ENCODE measurements around the gene DOCK3.
"Not testable (repeated sequence)": the region's sequence is repeated elsewhere in the genome, so short reads cannot be mapped to it uniquely, and the experiment has no call there.

The DOCK3 gene

DNA sequence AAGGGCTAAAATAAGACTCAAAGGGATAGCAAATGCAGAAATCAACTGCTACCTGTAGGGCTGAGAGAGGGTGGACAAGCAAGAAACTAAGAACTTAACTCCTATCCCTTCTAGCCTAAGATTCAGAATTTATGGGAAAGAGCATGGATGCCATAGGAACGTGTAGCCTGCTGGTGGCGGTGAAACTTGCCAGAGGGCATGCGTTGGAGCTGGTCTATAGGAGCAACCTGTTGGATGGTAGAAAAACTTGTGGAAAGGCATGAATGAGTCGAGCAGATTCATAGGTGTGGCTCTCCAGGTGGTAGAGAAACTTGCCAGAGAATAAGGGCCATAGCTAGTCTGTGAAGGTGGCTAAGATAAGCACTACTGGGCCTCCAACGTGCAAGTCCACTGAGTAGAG is 137.2 kb downstream of the DOCK3 start:
- no peak for DNase-seq

DNA sequence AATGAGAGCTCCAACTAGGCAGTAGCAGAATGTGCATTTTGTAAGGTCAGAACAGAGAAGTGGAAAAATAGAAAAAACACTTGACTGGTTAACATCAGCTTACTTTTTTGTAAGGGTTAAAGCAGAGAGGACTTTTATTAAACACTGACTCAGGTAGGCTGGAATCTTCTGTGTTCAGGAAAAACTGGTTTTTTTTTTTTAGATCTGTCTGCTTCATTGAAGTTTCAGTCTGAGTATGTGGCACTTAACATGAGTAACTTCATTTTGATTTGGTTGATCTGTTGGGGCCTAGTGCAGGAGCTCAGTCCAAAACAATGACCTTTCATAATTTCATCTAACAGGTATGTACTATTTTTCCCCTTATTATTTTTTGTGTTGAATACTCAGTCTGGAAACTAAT is 141.1 kb downstream of the DOCK3 start:
- DNase-seq = no peak

DNA sequence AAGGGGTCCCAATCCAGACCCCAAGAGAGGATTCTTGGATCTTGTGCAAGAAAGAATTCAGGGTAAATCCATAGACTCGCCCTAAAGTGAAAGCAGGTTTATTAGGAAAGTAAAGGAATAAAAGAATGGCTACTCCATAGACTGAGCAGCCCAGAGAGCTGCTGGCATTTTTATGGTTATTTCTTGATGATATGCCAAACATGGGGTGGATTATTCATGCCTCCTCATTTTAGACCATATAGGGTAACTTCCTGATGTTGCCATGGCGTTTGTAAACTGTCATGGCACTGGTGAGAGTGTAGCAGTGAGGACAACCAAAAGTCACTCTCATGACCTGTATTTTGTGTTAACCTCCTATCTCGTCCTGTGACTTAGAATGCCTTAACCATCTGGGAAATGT is 142.2 kb downstream of the DOCK3 start:
- DNase-seq = no peak

DNA sequence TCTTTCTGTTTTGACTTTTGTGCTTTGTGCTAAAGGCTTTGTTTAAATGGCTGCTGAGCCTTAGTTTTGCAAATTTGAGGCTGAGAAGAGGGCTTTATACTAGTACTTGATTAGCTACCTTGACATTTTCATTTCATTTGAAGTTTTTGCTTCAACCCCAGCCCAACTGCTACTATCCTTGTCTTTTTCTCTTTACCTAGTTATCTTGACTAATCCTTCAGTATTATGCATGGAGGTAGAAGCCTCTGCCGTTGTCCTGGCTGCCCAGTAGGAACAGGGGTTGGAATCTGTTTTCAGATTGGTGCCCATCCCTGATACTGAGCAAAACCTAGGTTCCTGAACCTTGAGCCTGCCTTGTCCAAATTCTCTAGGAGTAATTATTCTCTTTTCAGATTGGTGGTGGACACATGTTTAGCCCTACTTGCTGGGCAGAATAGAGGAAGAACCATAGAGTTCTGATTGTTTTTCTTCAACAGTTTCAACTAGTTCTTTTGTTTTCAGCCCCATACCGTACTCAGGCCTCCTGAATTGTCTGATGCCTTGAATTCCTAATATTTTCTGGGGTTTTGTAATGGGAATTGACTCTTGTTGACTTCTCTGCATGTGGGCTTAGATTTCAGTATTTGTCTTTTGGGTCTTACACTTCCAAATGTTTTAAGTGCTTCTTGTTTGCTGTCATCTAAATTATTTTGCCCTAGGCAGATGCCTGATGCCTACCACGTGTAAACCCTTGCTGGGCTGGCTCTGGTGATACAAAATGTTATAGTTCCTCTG is 143.2 kb downstream of the DOCK3 start:
- no peak for DNase-seq

DNA sequence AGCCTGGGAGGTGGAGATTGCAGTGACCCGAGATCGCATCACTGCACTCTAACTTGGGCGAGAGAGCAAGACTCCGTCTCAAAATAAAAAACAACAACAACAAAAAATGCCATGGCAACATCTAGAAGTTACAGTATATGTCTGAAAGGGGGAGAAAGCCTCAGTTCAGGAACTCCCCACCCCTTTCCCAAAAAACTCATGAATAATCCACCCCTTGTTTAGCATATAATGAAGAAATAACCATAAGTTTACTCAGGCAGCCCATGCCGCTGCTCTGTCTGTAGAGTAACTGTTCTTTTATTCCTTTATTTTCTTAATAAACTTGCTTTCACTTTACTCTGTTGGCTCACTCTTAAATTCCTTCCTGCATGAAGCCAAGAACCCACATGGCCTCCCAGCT is 145.2 kb downstream of the DOCK3 start:
- DNase-seq = no peak

DNA sequence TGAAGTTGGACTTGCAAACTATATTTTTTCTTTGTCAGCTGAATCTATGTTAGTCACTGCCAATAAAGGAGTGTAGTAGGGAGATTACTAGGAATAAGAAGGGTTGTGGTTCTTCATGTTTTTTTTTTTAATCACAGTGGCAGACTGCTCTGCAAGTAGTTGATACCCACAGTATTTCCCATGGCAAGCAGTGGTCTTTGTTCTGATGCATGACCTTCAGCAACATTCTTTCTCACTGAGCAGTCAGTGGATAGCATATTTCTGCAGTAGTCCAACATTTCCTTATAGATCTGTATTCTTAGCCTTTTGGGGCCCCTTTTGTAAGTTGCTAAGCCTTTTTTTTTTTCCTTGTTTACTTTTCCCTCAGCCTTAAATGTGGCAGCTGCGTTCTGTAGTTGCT is 151.1 kb downstream of the DOCK3 start:
- no peak for DNase-seq

DNA sequence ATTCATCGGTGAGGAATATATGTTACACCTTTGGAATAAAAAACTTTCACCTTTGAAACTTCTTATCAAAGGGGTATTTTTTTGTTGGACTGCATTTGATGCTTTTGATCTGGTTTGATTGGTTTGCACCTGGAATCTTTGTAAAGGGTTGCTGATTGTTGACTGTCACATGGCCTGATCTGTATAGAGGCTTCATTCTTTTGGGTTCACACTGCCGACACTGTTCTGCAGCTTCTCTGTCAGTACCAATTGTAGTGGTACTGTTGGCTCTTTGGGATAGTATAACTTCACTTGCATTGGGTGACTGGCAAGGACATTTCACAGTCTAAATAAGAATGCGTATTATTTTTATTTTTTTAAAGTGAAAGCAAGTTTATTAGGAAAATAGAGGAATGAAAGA is 155.7 kb downstream of the DOCK3 start:
- DNase-seq = no peak

DNA sequence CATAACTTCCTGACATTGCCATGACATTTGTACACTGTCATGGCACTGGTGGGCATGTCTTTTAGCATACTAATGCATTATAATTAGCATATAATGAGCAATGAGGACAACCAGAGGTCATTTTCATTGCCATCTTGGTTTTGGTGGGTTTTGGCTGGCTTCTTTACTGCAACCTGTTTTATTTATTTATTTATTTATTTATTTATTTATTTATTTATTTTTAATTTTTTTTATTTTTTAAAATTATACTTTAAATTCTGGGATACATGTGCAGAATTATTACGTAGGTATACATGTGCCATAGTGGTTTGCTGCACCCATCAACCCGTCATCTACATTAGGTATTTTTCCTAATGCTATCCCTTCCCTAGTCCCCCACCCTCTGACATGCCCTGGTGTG is 156.3 kb downstream of the DOCK3 start:
- not testable (repeated sequence) for DNase-seq

DNA sequence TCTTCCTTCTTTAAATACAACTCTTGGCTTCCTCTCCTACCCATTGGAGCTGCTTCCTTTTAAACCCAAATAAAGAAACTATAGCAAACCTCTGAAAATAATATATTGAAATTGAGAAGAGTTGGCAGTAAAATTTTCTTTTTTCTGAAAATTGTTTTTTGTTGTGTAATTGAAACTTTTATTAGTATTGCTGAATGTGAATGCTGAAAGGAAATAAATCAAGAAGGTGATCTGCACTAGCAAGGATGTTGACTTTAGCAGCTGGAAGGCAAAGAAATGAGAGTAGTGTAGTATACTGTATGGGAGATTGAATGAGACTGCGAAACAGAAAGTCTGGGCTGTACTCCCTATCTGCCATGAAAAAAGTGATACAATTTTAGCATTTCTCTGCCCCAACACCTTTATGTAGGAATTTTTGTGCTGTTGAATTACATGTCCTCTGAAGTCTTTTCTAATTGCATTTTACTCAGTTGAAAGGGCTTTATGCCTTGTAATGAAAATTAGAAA is 166.3 kb downstream of the DOCK3 start:
- no peak for DNase-seq

DNA sequence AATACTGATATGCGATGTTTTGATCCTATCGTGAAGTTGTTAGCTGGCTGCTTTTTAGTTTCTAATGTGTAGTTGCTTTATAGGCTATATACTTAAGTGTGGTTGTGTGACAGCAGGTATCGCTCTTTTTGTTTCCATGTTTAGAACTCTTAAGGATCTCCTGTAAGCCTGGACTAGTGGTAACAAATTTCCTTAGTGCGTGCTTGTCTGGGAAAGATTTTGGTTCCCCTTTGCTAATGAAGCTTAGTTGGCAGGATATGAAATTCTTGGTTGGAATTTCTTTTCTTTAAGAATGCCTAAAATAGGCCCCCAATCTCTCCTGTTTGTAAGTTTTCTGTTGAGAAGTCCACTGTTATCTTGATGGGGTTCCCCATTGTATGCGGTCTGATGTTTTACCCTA is 173.6 kb downstream of the DOCK3 start:
- no peak for DNase-seq

DNA sequence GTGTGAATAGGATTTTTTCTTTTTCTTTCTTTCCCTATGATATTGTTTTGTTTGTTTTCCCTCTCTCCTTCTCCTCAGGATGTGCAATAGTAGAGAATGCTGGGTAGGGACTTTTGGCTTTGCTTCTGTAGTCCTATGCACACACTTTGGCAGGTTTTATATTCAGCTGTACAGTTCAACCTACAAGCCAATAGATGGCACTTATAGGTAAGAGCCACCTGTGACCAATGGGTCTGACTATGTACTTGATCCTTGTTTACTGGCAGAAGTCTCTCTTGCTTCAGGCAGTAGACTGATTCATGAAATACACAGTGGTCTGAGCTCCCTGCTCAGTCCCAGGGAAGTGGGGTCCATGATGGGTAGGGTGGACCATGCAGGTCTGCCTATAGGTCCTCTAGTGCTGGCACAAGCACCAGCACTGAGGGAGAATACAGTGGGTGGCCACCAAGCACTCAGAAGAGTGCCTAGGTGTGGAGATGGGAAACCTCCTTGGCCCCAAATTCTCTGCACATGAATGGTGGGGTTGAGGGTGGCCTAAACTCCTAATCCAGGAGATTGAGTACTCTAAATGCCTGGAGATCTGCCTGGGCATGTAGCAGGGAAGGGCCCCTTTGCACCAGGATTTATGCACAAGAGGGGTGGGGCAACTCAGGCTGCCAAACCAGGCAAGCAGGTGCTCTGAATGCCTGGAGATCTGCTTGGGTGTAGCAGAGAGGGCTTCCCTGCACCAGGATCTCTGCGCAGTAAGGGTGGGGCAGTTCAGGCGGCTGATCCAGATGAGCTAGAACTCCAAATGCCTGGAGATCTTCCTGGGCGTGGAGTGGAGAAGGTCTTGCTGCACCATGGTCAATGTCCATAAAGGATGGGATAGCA is 176.1 kb downstream of the DOCK3 start:
- DNase-seq = no peak

DNA sequence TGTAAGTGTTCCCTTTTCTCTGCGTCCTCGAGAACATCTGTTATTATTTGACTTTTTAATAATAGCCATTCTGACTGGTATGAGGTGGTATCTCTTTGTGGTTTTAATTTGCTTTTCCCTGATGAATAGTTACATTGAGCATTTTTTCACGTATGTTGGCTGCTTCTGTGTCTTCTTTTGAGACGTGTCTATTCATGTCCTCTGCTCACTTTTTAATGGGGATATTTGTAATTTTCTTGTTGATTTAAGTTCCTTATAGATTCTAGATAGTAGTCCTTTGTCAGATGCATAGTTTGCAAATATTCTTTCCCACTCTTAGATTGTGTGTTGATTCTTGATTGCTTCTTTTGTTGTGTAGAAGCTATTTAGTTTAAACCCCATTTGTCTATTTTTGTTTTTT is 179.2 kb downstream of the DOCK3 start:
- DNase-seq = no peak

DNA sequence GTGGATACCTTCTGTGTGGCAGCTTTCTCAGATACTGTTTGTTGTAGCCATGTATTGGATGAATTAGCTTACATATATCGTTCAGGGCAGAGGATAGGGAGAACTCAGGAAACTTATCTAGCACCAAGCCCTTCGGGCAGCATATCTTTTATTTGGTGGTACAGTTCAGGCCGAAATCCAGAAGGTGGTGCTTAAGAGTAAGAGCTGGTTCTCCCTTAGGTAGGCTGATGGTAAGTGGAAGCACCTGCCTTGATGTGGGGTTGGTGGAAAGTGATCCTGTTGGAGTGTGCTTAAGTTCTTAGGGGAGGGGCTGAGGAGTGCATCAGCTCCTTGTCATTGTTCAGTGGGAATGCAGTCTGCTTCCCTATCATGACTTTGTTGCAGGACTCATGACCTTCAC is 187.5 kb downstream of the DOCK3 start:
- DNase-seq = no peak

DNA sequence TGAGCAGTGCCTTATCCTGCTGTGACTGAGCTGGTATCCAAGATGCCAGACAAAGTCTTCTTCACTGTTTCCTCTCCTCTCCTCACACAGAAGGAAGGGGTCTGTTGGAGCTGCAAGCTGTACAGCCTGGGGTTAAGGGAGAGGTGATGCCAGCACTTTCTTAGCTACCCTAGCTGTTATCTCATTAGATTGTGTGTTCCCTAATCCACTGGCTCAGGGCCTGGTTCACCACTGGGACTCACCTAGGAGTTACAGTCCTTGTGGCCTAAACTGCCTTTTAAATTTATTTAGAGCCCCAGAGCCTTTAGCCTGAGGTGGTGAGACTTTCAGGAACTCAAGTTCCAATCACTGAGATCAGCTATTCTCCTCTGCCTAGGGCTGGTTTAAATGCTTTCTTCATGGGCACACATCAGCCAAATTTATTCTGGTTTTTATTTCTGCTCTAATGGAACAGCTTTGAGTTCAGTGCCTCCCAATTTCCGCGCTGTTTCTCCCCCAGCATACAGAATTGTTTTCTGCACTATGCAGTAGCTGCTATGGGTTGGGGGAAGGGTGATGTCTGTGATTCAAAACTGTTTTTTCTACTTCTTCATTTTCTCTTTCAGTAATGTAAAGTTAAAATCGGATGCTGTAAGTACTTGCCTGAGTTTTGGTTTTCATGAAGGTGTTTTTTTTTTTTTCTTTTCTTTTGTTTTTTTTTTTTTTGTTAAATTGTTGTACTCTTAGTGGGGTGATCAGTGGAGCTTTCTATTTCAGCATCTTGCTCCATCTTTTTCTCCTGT is 198.8 kb downstream of the DOCK3 start:
- DNase-seq = no peak

DNA sequence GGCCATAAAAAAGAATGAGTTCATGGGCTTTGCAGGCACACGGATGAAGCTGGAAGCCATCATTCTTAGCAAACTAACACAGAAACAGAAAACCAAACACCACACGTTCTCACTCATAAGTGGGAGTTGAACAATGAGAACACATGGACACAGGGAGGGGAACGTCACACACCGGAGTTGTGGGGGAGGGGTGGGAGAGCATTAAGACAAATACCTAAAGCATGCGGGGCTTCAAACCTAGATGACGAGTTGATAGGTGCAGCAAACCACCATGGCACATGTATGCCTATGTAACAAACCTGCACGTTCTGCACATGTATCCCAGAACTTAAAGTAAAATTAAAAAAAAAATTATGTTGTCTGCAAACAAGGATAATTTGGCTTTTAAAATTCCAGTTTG is 200.1 kb downstream of the DOCK3 start:
- not testable (repeated sequence) for DNase-seq

DNA sequence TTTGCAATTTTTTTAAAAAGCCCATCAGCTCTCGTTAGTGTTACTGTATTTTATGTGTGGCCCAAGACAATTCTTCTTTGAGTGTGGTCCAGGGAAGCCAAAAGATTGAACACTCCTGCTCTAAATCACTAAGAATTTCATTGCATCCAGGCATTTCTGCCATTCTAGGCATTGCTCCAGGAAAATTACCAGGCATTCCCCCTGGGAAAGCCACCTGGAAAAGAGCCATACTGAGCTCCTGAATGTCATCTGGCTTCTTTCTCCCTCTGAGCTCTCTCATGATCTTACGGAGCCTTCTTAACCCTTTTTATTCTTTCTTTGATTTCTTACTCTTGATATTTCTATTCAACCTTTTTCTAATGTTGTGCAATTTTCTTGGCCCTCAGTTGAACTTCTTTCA is 202.2 kb downstream of the DOCK3 start:
- DNase-seq = no peak

DNA sequence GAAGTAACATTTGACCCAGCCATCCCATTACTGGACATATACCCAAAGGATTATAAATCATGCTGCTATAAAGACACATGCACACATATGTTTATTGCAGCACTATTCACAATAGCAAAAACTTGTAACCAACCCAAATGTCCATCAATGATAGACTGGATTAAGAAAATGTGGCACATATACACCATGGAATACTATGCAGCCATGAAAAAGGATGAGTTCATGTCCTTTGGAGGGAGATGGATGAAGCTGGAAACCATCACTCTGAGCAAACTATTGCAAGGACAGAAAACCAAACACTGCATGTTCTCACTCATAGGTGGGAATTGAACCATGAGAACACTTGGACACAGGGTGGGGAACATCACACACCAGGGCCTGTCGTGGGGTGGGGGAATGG is 208.0 kb downstream of the DOCK3 start:
- not testable (repeated sequence) for DNase-seq

DNA sequence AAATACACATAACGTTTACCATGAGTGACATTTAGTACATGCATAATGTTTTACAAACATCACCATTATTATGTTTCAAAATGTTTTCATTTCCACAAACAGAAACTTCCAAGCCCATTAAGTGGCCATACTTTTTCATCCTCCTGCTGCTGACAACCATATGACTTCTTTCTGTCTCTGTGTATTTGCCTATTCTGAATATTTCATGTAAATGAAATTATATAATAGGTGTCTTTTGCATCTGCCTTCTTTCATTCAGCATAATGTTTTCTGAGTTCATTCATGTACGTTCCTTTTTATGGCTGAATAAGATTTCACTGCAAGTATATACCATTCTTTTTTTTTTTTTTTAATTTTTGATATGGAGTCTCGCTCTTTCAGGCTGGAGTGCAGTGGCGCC is 209.0 kb downstream of the DOCK3 start:
- DNase-seq = no peak

DNA sequence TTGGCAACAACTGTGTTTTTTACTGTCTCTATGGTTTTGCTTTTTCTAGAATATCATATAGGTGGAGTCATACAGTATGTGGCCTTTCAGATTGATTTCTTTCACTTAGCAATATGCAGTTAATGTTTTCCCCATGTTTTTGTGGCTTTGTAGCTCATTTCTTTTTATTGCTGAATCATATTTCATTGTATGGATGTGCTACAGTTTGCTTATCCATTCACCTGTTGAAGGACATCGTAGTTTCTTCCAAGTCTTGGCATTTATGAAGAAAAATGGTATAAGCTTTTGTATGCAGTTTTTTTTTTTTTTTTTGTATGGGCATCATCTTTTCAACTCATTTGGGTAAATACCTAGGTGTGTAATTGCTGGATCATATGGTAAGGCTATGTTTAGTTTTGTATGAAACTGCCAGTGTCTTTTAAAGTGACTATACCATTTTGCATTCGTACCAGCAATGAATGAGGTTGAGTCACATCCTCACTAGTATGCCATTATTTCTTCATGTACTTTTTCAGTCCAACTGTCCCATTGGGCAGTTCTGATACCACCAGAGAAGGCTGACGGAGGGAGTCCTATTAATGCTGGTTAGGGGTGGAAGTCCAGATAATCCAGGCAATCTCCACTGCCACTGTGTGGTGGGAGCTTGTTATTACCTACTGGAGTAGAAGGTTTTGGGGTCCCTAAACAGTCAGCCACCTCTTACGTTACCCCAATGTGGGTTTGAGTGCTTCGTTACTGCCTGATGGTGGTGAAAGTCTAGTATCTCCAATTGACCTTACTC is 210.5 kb downstream of the DOCK3 start:
- no peak for DNase-seq

DNA sequence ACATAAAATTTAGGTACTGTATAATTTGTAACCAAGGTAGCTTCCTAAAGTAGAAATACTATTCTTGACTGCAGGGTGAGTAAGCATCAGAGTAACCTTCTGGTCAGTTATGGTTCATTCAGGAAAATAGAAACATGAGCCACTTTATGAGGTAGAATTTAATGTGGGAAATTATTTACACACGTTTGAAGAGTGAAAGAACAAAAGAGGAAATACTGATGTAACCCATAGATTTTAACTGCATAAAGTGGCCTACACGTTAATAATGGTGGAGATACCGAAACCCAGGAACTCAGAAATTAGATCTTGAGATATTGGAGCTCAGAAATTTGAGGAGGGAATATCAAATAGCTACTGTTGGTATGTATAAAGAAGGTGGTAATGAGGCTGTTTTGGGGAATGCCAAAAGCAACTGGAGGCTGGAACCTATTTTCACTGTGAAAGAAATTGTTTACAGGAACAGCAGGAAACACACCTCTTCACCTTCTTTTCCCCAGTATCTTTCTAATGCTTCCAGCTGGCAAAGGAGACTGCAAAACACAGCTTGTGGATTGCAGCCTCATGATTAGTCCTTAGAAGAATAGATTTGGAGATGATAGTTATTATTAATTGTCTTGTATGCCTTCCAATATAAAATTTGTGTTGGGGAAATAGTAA is 216.1 kb downstream of the DOCK3 start:
- DNase-seq = no peak

DNA sequence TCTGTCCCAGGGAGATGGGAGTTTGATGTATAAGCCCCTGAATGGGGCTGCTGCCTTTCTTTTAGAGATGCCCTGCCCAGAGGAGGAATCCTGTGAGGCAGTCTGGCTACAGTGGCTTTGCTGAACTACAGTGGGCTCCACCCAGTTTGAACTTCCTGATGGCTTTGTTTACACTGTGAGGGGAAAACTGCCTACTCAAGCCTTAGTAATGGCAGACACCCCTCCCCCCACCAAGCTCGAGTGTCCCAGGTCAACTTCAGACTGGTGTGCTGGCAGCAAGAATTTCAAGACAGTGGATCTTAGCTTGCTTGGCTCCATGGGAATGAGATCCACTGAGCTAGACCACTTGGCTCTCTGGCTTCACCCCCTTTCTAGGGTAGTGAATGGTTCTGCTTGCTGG is 226.4 kb downstream of the DOCK3 start:
- DNase-seq = not testable (repeated sequence)

DNA sequence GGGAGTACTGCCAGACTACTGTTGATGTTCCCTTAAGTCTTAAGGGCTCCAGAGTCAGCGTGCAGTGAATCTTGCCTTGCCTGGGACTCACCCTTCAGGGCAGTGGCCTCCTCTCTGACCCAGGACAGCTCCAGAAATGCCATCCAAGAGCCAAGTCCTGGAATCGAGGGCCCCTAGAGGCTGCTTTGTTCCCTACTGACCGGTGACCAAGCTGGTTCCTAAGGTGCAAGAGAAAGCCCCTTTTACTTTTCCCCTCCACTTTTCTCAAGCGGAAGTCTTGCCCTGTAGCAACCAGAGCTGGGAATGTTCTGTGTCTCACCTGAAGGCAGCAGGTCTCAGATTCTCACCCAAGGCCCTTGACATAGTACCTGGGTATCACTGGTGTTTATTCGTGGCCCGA is 238.0 kb downstream of the DOCK3 start:
- no peak for DNase-seq

Data from 8988T (cell line).